ENCODE data around the gene RAPGEF2. TPM values are rescaled to one million over a fixed set of nuclear protein-coding genes. Genes with fewer than 3 reads are reported as not detected.

Gene RAPGEF2
- total RNA-seq, 1 experiment from 2014 or later, result 29.8 TPM

GRCh38 chr4:159155119-159155518 is 52.2 kb downstream of the RAPGEF2 start:
- Histone ChIP-seq H3K9me3 (ENCODE audit: insufficient read depth, low read depth) (no peaks in the 10 kb centered on the region), H3K27ac (no peak overlapping the region), H2AFZ (no peak overlapping the region), H4K20me1 (ENCODE audit: insufficient read depth) (peaks cover 4% of the 10 kb centered on the region), H3K36me3 (ENCODE audit: low read depth) (no peaks in the 10 kb centered on the region), H3K79me2 (ENCODE audit: low read depth) (peaks cover 70% of the 10 kb centered on the region), H3K4me1 (replicated peaks; ENCODE audit: insufficient read depth) (no peaks in the 10 kb centered on the region), H3F3A (ENCODE audit: insufficient read depth, low read depth) (no peaks in the 10 kb centered on the region), H3K4me2 (no peak overlapping the region), H3K9me2 (ENCODE audit: insufficient read depth) (no peaks in the 10 kb centered on the region), H3K27me3 (ENCODE audit: insufficient read depth, low read depth) (no peaks in the 10 kb centered on the region), H3K4me3 (no peak overlapping the region)
- DNase-seq, result no peak
- POLR2A ChIA-PET (ENCODE audit: unreplicated experiment), result no interaction called here
- CTCF ChIA-PET, result no interaction called here
- TF ChIP-seq EZH2 (IDR thresholded peaks at IDR 0.05; ENCODE audit: low read depth) (no peak), CTCF (conservative IDR thresholded peaks at IDR 0.05) (no peak)
- no TSS peak for BruUV-seq (replicated peaks)
- intact Hi-C loops (cut with micrococcal nuclease; ENCODE audit: unreplicated experiment), result no loop called here

DNA sequence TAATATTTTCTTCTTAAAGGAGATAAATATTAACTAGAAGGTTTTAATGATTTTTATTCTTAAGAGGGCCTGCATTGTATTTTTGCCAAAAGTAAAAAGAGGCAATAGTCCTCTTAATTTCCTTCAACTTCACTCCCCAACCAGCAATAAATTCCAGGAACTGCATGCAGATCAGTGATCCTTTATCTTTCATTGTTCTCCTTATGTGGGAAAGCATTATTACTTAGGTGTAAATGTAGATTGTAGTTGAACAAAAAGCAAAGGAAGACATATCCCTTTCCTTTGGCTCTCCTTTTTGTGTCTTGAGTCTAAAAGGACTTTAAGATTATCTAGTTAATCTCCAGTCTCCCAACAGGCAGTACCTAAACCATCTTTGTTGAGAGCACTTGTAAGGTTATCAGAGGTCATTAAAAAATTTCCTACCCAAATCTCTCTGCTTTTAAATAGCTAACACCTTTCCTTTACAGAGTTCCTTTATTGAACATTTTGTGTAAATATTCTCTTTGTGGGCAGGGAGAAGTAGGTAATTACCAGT is 55.3 kb downstream of the RAPGEF2 start:
- Histone ChIP-seq H3K4me3 (no peak overlapping the region), H3K4me1 (replicated peaks; ENCODE audit: insufficient read depth) (no peaks in the 10 kb centered on the region), H3K27ac (no peak overlapping the region), H4K20me1 (ENCODE audit: insufficient read depth) (no peaks in the 10 kb centered on the region; the same call in none of the 2 replicates), H2AFZ (no peak overlapping the region), H3K4me2 (no peak overlapping the region), H3K9me2 (ENCODE audit: insufficient read depth) (no peaks in the 10 kb centered on the region), H3F3A (ENCODE audit: insufficient read depth, low read depth) (no peaks in the 10 kb centered on the region), H3K27me3 (ENCODE audit: insufficient read depth, low read depth) (no peaks in the 10 kb centered on the region), H3K79me2 (ENCODE audit: low read depth) (peaks cover 51% of the 10 kb centered on the region), H3K9me3 (ENCODE audit: insufficient read depth, low read depth) (no peaks in the 10 kb centered on the region), H3K36me3 (ENCODE audit: low read depth) (no peaks in the 10 kb centered on the region)
- CTCF ChIA-PET, result no interaction called here
- no peak for TF ChIP-seq EZH2 (IDR thresholded peaks at IDR 0.05; ENCODE audit: low read depth)
- no peak for TF ChIP-seq CTCF (conservative IDR thresholded peaks at IDR 0.05)
- no TSS peak for BruUV-seq (replicated peaks)
- POLR2A ChIA-PET (ENCODE audit: unreplicated experiment), result no interaction called here
- no peak for DNase-seq
- intact Hi-C loops (cut with micrococcal nuclease; ENCODE audit: unreplicated experiment), result no loop called here

DNA sequence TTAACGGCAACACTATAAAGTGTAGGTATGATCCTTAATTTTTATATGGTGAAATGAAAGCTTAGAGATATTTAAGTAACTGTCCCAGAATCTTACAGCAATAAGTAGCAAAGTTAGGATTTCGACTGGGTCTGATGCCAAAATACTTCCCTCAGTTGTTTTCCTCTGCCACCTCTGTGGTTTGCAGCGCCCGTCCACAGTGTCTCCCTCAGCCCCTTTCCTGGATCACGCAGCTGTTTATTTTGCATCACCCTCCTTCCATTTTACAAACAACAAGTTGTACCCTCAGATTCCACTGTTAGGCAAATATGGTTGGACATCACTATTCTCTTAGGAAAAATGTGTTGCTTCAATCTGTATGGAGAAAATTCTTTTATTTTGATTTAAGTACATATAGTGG is 56.1 kb downstream of the RAPGEF2 start:
- Histone ChIP-seq H3K4me1 (replicated peaks; ENCODE audit: insufficient read depth) (no peaks in the 10 kb centered on the region), H3K79me2 (ENCODE audit: low read depth) (peaks cover 48% of the 10 kb centered on the region), H3K27me3 (ENCODE audit: insufficient read depth, low read depth) (no peaks in the 10 kb centered on the region), H3K9me3 (ENCODE audit: insufficient read depth, low read depth) (no peaks in the 10 kb centered on the region), H3F3A (ENCODE audit: insufficient read depth, low read depth) (no peaks in the 10 kb centered on the region), H3K9me2 (ENCODE audit: insufficient read depth) (no peaks in the 10 kb centered on the region), H3K4me3 (no peak overlapping the region), H3K4me2 (no peak overlapping the region), H4K20me1 (ENCODE audit: insufficient read depth) (no peaks in the 10 kb centered on the region; the same call in none of the 2 replicates), H3K36me3 (ENCODE audit: low read depth) (no peaks in the 10 kb centered on the region), H2AFZ (no peak overlapping the region), H3K27ac (no peak overlapping the region)
- no peak for DNase-seq
- BruUV-seq (replicated peaks), result no TSS peak
- TF ChIP-seq CTCF (conservative IDR thresholded peaks at IDR 0.05) (no peak), EZH2 (IDR thresholded peaks at IDR 0.05; ENCODE audit: low read depth) (no peak)
- CTCF ChIA-PET, result no interaction called here
- POLR2A ChIA-PET (ENCODE audit: unreplicated experiment), result no interaction called here
- intact Hi-C loops (cut with micrococcal nuclease; ENCODE audit: unreplicated experiment), result no loop called here

Data from PC-9 (cell line).